Measurements from ENCODE around the gene ADGRL3.
"Not testable (repeated sequence)": the region's sequence is repeated elsewhere in the genome, so short reads cannot be mapped to it uniquely, and the experiment has no call there.

ADGRL3 gene

DNA sequence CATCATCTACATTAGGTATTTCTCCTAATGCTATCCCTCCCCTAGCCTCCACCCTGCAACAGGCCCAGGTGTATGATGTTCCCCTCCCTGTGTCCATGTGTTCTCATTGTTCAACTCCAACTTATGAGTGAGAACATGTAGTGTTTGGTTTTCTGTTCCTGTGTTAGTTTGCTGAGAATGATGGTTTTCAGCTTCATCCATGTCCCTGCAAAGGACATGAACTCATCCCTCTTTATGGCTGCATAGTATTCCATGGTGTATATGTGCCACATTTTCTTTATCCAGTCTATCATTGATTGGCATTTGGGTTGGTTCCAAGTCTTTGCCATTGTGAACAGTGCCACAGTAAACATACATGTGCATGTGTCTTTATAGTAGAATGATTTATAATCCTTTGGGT is 7.0 kb downstream of the ADGRL3 start:
- DNase-seq: not testable (repeated sequence)

DNA sequence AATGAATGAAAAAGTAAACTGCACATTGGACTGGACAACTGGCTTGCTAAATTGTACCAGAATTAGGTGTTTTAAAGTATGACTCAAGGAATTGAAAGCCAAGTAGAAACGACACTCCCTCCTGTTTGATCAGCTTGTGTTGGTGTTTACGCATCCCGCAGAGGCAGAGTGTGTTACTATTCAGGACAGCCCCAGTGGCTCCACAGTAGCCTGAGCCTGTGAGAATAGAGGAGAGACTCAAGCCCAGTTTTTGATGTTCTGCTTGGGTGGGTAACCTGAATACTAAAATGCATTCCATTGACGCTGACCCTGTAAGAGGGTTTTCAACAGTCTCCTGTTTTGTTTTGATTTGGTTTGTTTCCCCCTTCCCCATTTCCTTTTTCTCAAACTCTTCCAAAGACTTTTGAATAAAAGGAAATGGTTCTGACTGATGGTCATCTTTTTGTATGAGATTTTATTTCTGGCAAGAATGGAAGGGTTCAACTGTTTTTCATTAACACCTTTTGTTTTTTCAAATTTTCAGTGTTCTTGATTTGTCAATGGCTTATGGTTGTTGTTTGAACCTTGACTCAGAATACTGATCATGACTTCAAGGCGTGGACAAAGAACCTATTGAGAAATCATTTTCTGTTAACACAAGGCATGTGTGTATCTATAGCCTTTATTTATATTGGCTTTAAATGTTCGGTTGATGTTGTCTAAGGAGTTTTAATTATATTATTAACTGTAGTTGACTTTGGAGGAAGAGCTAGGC is 10.2 kb downstream of the ADGRL3 start:
- no peak for DNase-seq

DNA sequence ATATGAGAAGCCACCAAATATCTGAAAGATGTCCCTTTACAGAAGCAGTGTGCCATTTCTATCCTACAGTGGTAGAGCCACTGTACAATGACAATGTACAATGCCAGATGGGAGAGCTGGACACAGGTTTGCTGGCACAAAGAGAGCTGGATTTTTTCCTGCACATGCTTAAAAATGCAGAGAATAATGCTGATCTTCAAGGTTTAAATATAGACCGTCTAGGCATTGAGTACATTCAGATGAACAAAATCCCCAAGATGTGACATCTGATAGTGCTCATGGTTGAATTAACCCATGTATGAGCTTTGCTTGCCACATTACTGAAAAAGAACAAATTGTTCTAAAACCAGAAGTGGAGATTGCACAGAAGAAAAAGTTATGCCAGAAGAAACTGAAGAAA is 11.7 kb downstream of the ADGRL3 start:
- DNase-seq: no peak

DNA sequence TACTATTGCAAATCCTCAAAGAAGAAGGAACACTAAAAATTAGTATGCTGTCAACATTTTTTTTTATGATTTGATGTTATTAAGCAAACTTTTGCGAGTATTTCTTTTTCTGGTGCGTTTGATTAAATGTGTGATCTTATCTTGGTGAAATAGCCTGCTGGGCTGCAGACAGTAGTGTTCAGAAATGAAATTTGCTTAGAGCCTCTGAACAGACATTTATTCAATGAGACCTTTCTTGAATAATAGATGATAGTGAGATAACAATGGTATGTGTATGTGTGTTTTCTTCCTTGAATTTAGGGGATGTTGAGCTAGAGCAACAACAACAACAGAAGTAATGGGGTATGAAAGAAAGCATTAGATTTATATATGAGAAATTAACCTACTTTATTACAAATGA is 12.7 kb downstream of the ADGRL3 start:
- DNase-seq: no peak

DNA sequence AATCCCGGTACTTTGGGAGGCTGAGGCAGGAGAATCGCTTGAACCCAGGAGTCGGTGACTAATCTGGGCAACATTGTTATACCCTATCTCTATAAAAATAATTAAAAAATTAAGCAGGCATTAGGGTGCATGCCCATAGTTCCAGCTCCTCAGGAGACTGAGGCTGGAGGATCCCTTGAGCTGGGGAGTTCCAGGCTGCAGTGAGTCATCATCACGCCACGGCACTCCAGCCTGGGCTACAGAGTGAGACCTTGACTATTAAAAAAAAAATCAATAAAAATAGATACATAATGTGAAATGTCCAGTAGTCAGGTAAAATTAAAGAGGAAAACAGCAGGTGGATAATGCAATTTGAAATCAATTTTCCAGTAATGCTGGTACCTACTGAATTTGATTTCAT is 14.6 kb downstream of the ADGRL3 start:
- DNase-seq: no peak

DNA sequence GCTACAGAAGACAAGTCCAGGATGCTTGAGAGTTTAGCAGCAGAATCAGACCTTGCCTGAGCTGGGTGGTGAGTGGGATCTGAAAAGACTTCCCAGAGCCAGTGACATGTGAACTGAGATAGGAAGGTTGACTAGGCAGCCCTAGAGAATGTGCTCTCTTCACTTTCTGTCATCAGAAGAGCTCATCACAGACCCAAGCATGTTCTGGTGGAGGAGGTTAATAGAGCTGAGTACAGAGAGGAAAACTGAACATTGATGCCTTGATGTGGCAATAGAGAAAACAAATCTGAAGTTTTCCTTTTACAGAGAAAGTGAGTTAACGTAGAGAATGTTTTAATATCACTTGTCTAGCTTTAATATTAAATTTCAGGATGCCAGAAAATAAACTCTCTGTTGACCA is 17.1 kb downstream of the ADGRL3 start:
- no peak for DNase-seq

DNA sequence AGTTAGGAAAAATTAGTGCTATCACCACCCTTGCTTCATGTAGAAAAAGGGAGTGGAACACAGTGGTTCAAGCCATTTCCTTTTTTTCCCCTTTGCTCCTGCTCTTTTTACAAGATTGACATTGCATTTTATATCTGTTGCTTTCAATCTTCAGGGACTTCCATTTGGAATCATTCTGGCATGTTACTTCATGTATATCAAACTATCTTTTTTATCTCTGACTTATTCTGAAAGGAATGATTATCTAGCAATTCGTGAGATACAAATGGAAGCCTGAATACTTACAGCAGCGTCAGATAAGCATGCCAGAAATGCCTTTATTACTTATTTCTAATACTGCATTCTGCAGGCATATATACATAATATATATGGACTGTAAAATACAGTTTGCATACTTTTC is 20.4 kb downstream of the ADGRL3 start:
- no peak for DNase-seq

DNA sequence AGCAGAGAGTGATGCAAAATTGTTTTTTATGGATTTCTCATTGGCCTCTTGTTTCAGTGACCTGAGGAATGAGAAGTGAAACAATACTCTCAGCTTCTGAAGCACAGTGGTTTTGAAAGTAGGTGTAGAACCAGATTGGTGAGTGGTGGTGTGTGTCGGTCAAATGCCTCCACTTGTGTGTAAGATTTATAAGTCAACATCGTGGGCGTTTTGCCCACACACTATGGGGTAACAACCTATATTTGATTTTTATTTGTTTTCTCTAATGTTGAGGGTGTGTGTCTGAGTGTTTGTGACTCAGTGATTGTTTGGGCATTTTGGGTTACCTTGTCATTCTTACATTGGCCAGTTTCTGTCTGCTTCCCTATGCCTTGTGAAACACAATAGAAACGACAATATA is 23.3 kb downstream of the ADGRL3 start:
- DNase-seq: no peak

DNA sequence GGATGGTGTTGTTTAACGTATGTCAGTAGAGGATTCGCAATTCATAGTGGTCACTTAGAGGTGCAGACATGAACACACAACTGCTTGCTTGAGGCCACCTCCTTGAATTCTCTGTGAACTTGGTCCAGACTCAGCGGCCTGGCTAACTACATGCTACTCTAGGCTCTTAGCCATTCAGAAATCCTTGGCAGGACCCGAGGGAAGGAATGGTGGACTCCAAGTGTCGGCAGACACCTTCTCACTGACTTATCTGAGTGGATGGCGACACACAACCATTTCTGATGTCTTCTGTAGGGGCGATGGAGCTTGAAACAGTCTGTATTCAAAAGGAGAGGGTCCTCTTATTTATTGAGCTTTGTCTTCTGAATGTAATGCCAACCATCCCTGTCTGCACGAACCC is 24.4 kb downstream of the ADGRL3 start:
- no peak for DNase-seq

DNA sequence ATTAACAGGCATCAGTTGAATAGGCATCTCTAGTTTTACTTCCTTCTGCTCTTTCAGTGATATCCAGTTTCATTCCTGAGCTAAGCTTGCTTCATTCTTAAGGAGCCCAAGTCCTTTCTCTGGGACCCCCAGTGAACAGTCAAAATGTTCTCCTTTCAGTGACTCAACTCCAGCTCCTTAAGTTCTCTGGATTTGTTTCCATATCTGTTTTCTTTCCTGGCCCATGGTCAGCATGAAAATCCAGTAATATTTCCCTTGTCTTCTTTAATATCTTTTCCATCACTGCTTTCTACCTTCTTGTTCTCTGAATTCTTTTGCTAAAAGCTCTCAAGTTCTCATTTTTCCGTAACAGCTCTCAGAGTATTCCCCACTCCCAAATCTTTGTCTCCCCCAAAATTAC is 25.5 kb downstream of the ADGRL3 start:
- no peak for DNase-seq

DNA sequence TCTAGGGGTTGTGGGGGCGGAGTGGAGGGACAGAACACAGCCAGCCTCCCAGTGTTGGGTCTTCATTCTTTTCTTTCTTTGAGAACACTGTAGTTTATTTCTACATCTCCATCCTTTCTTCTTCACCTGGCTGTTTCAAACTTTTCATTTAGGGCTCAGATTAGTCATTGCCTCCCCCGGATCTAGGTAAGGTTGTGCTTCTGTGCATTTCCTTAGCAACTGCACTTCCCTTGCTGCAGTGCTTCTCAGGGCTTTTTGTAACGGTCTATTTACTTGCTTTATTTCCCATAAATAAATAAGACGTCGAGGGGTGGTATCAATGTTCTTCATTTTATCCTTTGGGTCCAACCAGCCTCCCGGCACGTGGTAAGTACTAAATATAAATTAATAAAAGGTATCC is 31.3 kb downstream of the ADGRL3 start:
- no peak for DNase-seq

DNA sequence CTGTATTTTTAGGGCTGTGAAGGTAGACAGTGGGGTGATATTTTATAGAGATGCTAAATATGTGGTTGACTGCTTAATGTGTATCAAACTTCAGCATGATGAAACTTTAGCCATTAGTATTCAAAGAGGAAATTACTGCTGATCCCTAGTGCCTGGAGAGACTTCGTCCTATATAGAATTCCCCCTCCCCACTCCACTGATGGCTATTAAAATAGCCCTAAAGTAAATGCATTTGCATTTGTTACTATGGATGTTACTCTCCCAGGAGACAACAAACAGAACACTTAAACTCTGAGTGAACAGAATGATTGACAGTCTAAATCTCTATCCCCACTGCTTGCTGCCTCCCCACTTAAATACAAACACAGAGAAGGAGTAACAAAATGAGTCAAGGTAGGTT is 39.1 kb downstream of the ADGRL3 start:
- DNase-seq: no peak

DNA sequence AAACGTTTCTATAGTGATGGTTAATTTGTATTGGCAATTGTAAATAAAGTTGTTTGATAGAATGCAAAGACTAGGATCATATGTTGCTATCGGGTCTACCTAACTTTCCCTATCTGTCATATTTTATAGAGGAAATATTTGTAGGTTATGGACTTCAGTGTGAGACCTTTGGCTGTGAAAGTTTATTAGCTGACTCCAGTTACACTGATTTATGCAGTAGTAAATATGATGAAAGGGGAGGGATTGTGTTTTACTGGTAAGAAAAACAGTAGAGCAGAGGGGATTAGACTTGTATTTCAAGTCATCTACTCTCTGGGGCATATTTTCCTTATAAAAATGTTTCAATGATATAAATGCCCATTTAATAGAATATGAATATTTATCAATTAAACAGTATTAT is 43.8 kb downstream of the ADGRL3 start:
- no peak for DNase-seq

DNA sequence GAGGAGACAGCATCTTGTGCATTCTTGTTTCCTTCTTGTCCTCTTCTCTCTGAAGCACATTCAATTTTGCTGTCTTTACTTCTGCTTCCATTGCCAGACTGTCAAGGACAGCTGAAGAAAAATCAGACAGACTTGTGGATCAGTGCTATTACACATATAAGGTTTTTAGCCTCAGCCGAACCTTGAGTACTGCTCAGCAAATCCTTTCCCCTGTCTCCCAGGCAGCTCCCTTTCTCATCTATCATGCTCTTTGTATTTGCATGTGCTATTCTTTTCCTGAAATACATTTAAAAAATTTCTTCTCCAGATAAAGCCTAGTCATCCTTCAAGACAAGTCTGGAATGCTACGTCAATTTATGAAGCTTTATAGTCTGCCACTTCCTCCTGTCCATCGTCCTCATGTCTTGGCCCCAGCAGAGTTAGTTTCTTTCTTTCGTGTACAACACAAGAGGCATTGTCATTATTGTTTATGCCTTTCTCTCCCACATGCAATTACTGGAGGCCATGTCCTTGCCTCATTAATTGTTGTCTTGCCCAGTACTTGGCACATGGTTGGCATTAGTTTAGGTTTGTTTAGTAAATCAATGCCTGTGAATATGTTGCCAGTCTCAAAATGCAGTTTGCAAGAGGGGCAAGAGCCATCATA is 45.1 kb downstream of the ADGRL3 start:
- no peak for DNase-seq

DNA sequence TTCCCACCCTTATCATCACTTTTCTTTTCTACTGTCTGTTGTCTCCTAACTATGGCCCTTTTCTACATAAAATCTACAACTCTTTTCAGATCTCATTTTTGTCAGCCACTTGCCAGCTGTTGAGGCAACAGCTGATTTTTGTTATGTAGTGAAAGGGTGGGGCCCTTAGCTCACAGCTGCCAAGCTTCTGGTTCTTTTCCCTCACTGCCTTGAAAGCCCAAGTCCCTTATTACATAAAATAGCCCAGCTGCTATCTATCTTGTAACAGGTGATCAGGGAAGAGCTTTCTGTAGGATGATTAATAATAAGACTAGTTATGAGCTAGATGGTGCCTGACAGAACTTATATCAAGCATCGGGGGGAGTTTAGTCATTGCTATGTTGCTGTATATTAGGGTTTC is 45.9 kb downstream of the ADGRL3 start:
- no peak for DNase-seq

DNA sequence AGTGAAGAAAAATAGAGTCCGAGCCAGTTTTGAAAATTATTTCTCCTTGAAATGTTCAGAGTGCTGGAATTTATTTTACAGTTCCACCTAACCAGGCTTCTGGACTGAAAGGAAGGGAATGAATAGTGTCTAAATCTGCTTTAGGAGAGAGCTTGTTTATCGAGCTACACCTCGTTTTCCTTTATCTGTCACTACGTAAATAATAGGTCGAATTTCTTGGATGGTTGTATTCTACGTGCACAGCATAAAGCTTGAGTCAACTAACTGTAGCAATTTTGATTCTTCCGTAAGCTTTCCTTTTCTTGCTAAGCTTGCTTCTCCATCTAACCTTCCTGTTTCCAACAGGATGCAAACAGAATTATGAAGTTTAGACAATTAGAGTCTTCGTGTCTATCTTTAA is 48.6 kb downstream of the ADGRL3 start:
- DNase-seq: no peak

DNA sequence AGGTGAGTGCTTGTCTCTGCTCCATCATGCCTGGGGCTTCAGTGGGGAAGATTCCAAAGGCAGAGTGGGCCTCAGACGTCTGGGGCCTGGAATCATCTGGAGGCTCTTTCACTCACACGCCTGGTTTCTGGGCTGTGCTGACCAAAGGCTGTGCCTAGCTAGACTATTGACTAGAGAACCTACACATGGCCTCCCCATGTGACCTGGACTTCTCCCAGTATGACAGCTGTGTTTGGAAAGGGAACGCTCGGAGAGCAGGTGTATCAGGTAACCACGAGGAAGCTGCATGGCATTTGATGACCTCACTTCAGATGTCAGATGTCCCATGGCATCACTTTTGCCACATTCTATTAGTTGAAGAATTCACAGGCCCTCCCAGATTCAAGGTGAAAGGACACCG is 51.0 kb downstream of the ADGRL3 start:
- DNase-seq: no peak

DNA sequence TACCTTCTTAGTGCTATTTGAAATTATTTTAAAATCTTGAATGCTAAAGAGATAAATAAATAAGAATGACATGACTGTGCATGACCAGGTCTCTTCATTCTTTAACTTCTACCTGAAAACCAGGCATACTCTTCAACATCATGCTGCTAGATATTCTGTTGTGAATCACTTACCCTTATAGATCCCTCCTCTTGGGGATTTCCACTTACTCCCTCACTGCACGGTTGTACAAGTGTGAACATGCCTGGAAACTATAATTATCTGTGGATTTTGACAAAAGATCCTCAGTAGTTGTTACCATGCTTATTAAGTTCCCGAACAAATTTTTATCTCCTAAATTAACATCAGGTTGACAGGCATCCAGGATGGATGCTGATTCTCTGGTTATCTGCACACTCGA is 54.3 kb downstream of the ADGRL3 start:
- no peak for DNase-seq

DNA sequence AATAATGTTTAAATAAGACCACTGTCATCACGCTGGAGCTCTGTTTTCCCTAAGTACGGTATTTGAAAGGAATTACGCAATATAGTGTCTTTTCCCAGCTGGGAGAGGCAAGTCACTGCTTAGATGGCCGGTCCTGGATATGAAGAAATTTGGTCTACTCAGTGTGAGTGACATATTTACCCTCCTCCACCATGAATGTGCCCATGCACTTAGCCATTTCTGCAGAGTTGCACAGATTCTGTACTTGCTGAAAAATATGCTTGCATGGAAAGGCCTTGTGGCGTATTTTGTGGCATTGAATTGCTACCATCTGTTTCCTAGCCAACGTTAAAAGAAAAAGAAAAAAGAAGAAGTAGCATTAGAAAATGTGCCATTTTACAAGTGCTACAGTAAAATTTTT is 73.1 kb downstream of the ADGRL3 start:
- no peak for DNase-seq

DNA sequence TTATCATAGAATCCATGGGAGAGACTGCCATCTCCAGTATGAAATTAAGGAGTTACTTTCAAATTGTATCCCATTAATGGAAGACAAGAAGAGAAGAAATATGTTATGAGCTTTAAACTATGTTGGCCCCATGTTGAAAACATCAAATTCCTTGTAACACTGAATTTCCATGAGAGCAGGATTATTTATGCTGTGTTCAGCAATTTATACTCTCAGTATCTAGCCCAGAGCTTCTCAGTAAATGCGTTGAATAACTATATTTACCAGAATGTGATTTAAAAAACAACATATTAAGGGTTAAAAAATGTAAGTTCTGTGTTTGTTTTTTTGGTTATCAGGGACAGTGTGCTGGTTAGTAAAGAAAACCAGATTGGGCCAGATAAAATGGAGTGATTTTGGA is 74.2 kb downstream of the ADGRL3 start:
- DNase-seq: no peak

DNA sequence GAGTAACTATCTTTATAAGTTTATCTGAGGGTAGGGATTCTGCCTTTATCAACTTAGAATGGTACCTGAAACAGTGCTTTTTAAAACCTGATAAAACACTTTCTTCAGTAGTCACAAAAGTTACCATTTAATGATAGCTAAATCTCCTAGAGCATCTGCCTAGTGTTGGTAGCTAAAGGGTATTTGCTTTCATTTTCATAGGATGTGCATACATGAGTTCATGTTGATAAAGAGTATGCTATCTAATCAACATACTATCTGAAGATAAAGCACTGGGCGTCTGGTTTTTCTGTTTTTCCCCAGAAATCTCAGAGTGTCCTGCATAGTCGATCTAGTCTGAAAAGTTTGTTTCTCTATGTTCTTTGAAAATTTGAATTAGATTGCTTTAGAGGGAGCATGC is 75.1 kb downstream of the ADGRL3 start:
- DNase-seq: no peak

DNA sequence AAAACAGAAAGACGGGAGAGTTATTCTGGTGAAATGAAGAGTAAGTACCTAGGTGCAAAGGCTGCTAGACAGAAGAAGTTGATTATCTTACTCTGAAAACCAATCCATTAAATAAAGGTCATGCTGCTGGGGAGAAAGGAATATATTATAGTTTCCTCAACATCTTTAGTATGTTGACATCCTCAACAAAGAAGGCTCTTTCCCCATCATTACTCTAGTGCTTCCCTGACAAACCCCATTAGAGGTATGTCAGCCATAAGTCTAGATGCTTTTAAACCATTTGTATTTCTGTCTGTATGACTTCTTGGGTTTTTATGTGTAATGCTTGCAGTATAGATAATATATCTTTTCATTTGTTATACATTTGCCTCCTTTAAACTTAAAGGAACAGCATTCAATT is 75.9 kb downstream of the ADGRL3 start:
- DNase-seq: no peak

DNA sequence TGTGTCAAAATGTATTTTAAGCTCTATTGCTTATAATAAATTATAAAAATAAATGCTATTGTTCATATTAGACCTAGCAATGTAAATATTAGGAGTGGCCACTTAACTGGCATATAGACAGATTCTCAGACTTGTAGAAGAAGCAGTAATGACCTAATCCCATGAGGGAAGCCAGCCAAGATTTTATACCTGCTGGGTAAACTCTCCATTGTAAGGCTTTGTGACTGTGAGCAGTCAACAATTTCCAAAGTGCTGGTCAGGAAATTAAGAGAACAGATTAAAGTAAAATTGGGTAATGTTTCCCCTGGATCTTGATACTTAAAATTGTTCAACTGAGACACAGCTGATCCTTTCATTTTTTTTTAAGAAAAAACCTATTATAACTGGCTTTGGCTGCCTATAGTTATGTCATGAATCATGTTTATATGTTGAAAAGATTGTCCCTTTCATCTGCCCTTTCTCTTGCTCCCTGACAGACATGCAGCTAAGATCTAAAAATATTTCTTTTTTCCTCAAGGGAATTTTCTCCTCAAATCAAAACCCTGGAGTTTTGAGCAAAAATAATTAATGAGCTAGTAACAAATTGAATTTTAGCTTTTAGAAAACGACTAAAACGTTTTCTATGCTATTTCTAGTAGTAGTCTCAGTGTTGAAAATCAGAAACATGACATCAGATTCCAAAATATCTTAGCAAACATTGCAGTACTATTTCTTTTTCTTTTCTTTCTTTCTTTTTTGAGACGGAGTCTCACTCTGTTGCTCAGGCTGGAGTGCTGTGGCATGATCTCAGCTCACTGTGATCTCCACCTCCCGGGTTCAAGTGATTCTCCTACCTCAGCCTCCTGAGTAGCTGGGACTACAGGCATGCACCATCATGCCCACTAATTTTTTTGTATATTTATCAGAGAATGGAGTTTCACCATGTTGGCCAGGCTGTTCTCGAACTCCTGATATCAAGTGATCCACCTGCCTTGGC is 77.9 kb downstream of the ADGRL3 start:
- DNase-seq: no peak

DNA sequence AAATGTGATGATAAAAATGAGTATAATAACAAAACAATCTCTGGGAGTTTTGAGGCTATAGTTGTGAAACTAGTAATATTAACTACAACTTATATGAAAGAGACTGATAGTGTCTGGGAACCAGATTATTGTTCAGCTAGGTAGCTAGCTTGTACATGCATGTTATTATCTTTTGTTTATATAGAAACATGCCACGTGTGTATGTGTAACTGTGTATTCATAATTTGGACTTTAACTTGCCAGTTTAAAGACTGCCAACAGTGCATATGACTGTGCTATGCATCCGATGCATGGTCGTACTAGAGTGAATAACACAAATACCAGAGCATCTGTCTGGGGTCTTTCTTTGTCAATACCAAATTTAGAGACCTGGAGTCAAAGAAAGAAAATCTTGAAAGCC is 92.2 kb downstream of the ADGRL3 start:
- DNase-seq: no peak
